ENCODE measurements around the gene RAB31.

The RAB31 gene

GRCh38 chr18:9824474-9824832 is 116.4 kb downstream of the RAB31 start:
- DNase-seq: no peak

- no peak for DNase-seq
Observed at GRCh38 chr18:9824952-9825371, 116.9 kb downstream of the RAB31 start.

- peak; percentile 79 for DNase-seq
Observed at GRCh38 chr18:9825571-9826073, 117.5 kb downstream of the RAB31 start.

GRCh38 chr18:9826685-9827084 is 118.6 kb downstream of the RAB31 start:
- no peak for DNase-seq

- DNase-seq: no peak
Observed at GRCh38 chr18:9827211-9827792, 119.2 kb downstream of the RAB31 start.

- DNase-seq: peak; percentile 94
Observed at GRCh38 chr18:9827793-9828505, 119.8 kb downstream of the RAB31 start.

- no peak for DNase-seq
Observed at GRCh38 chr18:9828506-9829396, 120.7 kb downstream of the RAB31 start.

- no peak for DNase-seq
Observed at GRCh38 chr18:9829397-9829712, 121.3 kb downstream of the RAB31 start.

GRCh38 chr18:9831036-9831722 is 123.1 kb downstream of the RAB31 start:
- peak; percentile 36 for DNase-seq

- DNase-seq: no peak
Observed at GRCh38 chr18:9831723-9832199, 123.7 kb downstream of the RAB31 start.

GRCh38 chr18:9832871-9833270 is 124.8 kb downstream of the RAB31 start:
- DNase-seq: no peak

- DNase-seq: no peak
Observed at GRCh38 chr18:9834551-9834950, 126.5 kb downstream of the RAB31 start.

GRCh38 chr18:9835113-9835755 is 127.1 kb downstream of the RAB31 start:
- DNase-seq: no peak

GRCh38 chr18:9835825-9836224 is 127.7 kb downstream of the RAB31 start:
- DNase-seq: no peak

GRCh38 chr18:9838144-9838877 is 130.2 kb downstream of the RAB31 start:
- DNase-seq: no peak

- DNase-seq: no peak
Observed at GRCh38 chr18:9839211-9839610, 131.1 kb downstream of the RAB31 start.

GRCh38 chr18:9839853-9840252 is 131.8 kb downstream of the RAB31 start:
- no peak for DNase-seq

- DNase-seq: no peak
Observed at GRCh38 chr18:9841752-9842151, 133.7 kb downstream of the RAB31 start.

- DNase-seq: no peak
Observed at GRCh38 chr18:9842448-9842847, 134.3 kb downstream of the RAB31 start.

- DNase-seq: no peak
Observed at GRCh38 chr18:9845256-9845655, 137.2 kb downstream of the RAB31 start.

GRCh38 chr18:9846162-9846925 is 138.2 kb downstream of the RAB31 start:
- DNase-seq: no peak

Measured in hematopoietic multipotent progenitor cell treated with erythropoietin and hydrocortisone succinate and interleukin-3 and kit ligand, for 8 days (in vitro differentiated cells).